B cell (primary cell): ENCODE results near the gene BMP5. TPM values are rescaled to one million over a fixed set of nuclear protein-coding genes. Genes with fewer than 3 reads are reported as not detected.

ENCODE experiments used
- ATAC-seq: fragments of 200-7000 bp; cut with Tn5 transposase; one replicate; pipeline ENCODE4 v1.10.0; 2021; ENCODE audit warnings: low read depth, mild to moderate bottlenecking, moderate number of reproducible peaks, moderate library complexity
- CTCF ChIA-PET: fragments of 350-600 bp; sonication (Branson Sonifier 250); formaldehyde crosslinking; loops from one replicate; lab custom pipeline; 2021; ENCODE audit warnings: antibody characterized with exemption, inconsistent platforms; lab: Charles Lee
- POLR2A ChIA-PET: fragments of 350-600 bp; sonication (Branson Sonifier 250); formaldehyde crosslinking; loops from one replicate; lab custom pipeline; 2021; ENCODE audit warnings: antibody characterized with exemption; lab: Charles Lee
- DNase-seq: peaks from one replicate; pipeline ENCODE4 v3.0.0; 2013
- H2AFZ ChIP-seq: 2 replicates; pipeline ENCODE4 v1.6.1; 2012; ENCODE audit warnings: mild to moderate bottlenecking, low read depth, low read length; ENCODE audit not compliant: insufficient read depth, poor library complexity, severe bottlenecking
- H3K27ac ChIP-seq, 2 donors: 1 replicate in 1 of 2; 2 replicates in 1 of 2; pipeline ENCODE4 v1.5.1; 2012 to 2013; ENCODE audit warnings: low read length in 2 of 2, mild to moderate bottlenecking in 2 of 2, moderate library complexity in 1 of 2
- H3K27me3 ChIP-seq, 4 experiments: fragments of 200-600 bp in 1 of 4; sonication (generic) in 1 of 4; replicated peaks in 1 of 4; 1 replicate in 2 of 4; 2 replicates in 2 of 4; pipeline versions ENCODE4 v1.6.1 to v1.7.0; 2013 to 2016; ENCODE audit warnings: low read length in 3 of 4, mild to moderate bottlenecking in 2 of 4, mixed read lengths in 1 of 4, moderate library complexity in 1 of 4; ENCODE audit not compliant: insufficient read depth in 4 of 4, control insufficient read depth in 3 of 4; ENCODE audit errors: control extremely low read depth in 1 of 4
- H3K36me3 ChIP-seq, 2 experiments: replicated peaks in 1 of 2; 1 replicate in 1 of 2; 2 replicates in 1 of 2; pipeline versions ENCODE4 v1.6.1 to v1.7.1; 2013; ENCODE audit warnings: low read length in 1 of 2; ENCODE audit not compliant: insufficient read depth in 2 of 2, control insufficient read depth in 1 of 2; ENCODE audit errors: control extremely low read depth in 1 of 2, extremely low read depth in 1 of 2
- H3K4me1 ChIP-seq, 2 donors: fragments of 200-600 bp in 1 of 2; sonication (generic) in 1 of 2; 1 replicate in 1 of 2; 2 replicates in 1 of 2; pipeline versions ENCODE4 v1.5.1 to v1.6.1; 2013 to 2017; ENCODE audit warnings: low read length in 2 of 2; ENCODE audit not compliant: control insufficient read depth in 2 of 2, insufficient read depth in 2 of 2
- H3K4me2 ChIP-seq: replicated peaks from 2 replicates; pipeline ENCODE3; 2012; ENCODE audit warnings: mild to moderate bottlenecking, low read depth, low read length; ENCODE audit not compliant: poor library complexity, severe bottlenecking
- H3K4me3 ChIP-seq, 5 experiments: fragments of 200-600 bp in 1 of 5; sonication (generic) in 1 of 5; 1 replicate in 3 of 5; 2 replicates in 2 of 5; pipeline versions ENCODE4 v1.5.1 to v1.7.0; 2011 to 2016; ENCODE audit warnings: low read length in 4 of 5, mild to moderate bottlenecking in 4 of 5, low read depth in 2 of 5, control low read depth in 1 of 5, moderate library complexity in 1 of 5; ENCODE audit not compliant: insufficient read depth in 1 of 5; ENCODE audit errors: control extremely low read depth in 1 of 5, extremely low read depth in 1 of 5
- H3K79me2 ChIP-seq: fragments of 200-600 bp; sonication (generic); one replicate; pipeline ENCODE4 v1.6.0; 2016; ENCODE audit warnings: low read length; ENCODE audit not compliant: control insufficient read depth, insufficient read depth
- H3K9ac ChIP-seq: fragments of 200-600 bp; sonication (generic); 2 replicates; pipeline ENCODE4 v1.6.1; 2017; ENCODE audit warnings: mild to moderate bottlenecking, low read length, moderate library complexity
- H3K9me3 ChIP-seq, 3 donors: one replicate each; pipeline versions ENCODE4 v1.6.1 to v1.7.1; 2013; ENCODE audit warnings: low read length in 2 of 3; ENCODE audit not compliant: control insufficient read depth in 2 of 3, insufficient read depth in 1 of 3; ENCODE audit errors: control extremely low read depth in 1 of 3
- H4K20me1 ChIP-seq: 2 replicates; pipeline ENCODE4 v1.6.0; 2012; ENCODE audit warnings: mild to moderate bottlenecking, low read length; ENCODE audit not compliant: insufficient read depth, control insufficient read depth, poor library complexity, severe bottlenecking
- H3K27ac Mint-ChIP-seq: one replicate; pipeline ENCODE4 v1.8.0; 2021; ENCODE audit warnings: mixed read lengths
- H3K27me3 Mint-ChIP-seq: one replicate; pipeline ENCODE4 v1.8.0; 2021; ENCODE audit warnings: mixed read lengths
- H3K4me1 Mint-ChIP-seq: one replicate; pipeline ENCODE4 v1.8.0; 2021; ENCODE audit warnings: mixed read lengths
- H3K4me3 Mint-ChIP-seq: one replicate; pipeline ENCODE4 v1.8.0; 2021; ENCODE audit warnings: mixed read lengths
- H3K9me3 Mint-ChIP-seq: one replicate; pipeline ENCODE4 v1.8.0; 2022; ENCODE audit warnings: mixed read lengths; ENCODE audit not compliant: insufficient read depth
- CTCF ChIP-seq: fragments of 200-600 bp; IDR thresholded peaks from one replicate; pipeline ENCODE4 v1.8.0; 2022; ENCODE audit warnings: antibody characterized with exemption, mild to moderate bottlenecking
- EZH2 ChIP-seq: IDR thresholded peaks from 2 replicates; pipeline ENCODE4 v1.6.1; 2012; ENCODE audit warnings: borderline replicate concordance, low read depth, mild to moderate bottlenecking, moderate library complexity, low read length; ENCODE audit not compliant: insufficient read depth, poor library complexity, severe bottlenecking
- WGBS: methylation state at CpG from one replicate; pipeline ENCODE4 v1.1.5; 2013; ENCODE audit warnings: missing lambda C conversion rate; ENCODE audit not compliant: insufficient coverage; 5-methylcytosine and 5-hydroxymethylcytosine counted together
- intact Hi-C: fragments of 100-400 bp; cut with micrococcal nuclease; formaldehyde crosslinking; loops from one replicate; pipeline ENCODE4 v1.10.0; 2022
- polyA plus RNA-seq: library from polyadenylated mRNA; depleted of rRNA; stranded (reverse); fragments of >200 nt; gene quantifications from 2 replicates; pipeline ENCODE4 v1.2.3, GENCODE V29; 2012
- total RNA-seq, 2 donors: library from RNA; stranded (reverse); fragments of 120-200 nt in 1 of 2; gene quantifications; 1 replicate in 1 of 2; 2 replicates in 1 of 2; pipeline versions ENCODE4 v1.2.3 to v1.2.4, GENCODE V29; 2013 to 2022

BMP5 gene
- total and polyA plus RNA-seq, 2 donors (not counting 1 experiment from before 2014, with no cell fraction given) = not detected

GRCh38 chr6:55888917-55889316 lies 13.5 kb upstream of the BMP5 start:
- Histone ChIP-seq H3K4me3 (no peak overlapping the region), H4K20me1 (no peaks in the 10 kb centered on the region), H3K79me2 (no peaks in the 10 kb centered on the region), H3K27me3 (no peaks in the 10 kb centered on the region), H2AFZ (no peak overlapping the region), H3K9ac (no peak overlapping the region), H3K36me3 (no peaks in the 10 kb centered on the region), H3K27ac (no peak overlapping the region), H3K4me1 (no peaks in the 10 kb centered on the region), H3K9me3 (no peaks in the 10 kb centered on the region), H3K4me2 (no peak overlapping the region)
- DNase-seq = no peak
- ChIA-PET CTCF (no interaction called here), POLR2A (no interaction called here)
- no peak overlapping the region for H3K4me3 Mint-ChIP-seq
- no peak for ATAC-seq
- no peak for TF ChIP-seq CTCF
- TF ChIP-seq EZH2 = no peak
- no peak overlapping the region for H3K27ac Mint-ChIP-seq
- no peaks in the 10 kb centered on the region for H3K4me1 Mint-ChIP-seq
- 73% methylated on average over 4 of the region's 6 CpGs for WGBS
- H3K9me3 Mint-ChIP-seq = no peaks in the 10 kb centered on the region
- intact Hi-C loops = no loop called here
- no peaks in the 10 kb centered on the region for H3K27me3 Mint-ChIP-seq

GRCh38 chr6:55886185-55886836 lies 10.9 kb upstream of the BMP5 start:
- ChIA-PET POLR2A (no interaction called here), CTCF (no interaction called here)
- Histone ChIP-seq H3K4me2 (no peak overlapping the region), H2AFZ (no peak overlapping the region), H3K79me2 (no peaks in the 10 kb centered on the region), H3K9me3 (no peaks in the 10 kb centered on the region), H3K27me3 (no peaks in the 10 kb centered on the region), H3K36me3 (no peaks in the 10 kb centered on the region), H3K9ac (no peak overlapping the region), H3K4me1 (no peaks in the 10 kb centered on the region), H4K20me1 (no peaks in the 10 kb centered on the region), H3K4me3 (no peak overlapping the region), H3K27ac (no peak overlapping the region)
- Mint-ChIP-seq H3K4me1 (no peaks in the 10 kb centered on the region), H3K27ac (no peak overlapping the region), H3K27me3 (no peaks in the 10 kb centered on the region), H3K9me3 (no peaks in the 10 kb centered on the region), H3K4me3 (no peak overlapping the region)
- ATAC-seq (no peak), DNase-seq (no peak)
- intact Hi-C loops = no loop called here
- WGBS = no CpG with 5 or more reads among the region's 3 CpGs
- TF ChIP-seq CTCF = no peak
- TF ChIP-seq EZH2 = no peak
